ENCODE data around the gene LLGL2.
"Not testable (repeated sequence)": the region's sequence is repeated elsewhere in the genome, so short reads cannot be mapped to it uniquely, and the experiment has no call there.

LLGL2 gene

GRCh38 chr17:75516619-75517296 lies 8.7 kb upstream of the LLGL2 start:
- DNase-seq (ENCODE audit: low read depth) = no peak
- H3K4me3 ChIP-seq (ENCODE audit: low read depth, low read length) = peak overlapping the region; percentile 84

- H3K4me3 ChIP-seq (ENCODE audit: low read depth, low read length) = peak overlapping the region; percentile 84
- DNase-seq (ENCODE audit: low read depth) = no peak
Observed at GRCh38 chr17:75517297-75517865, 8.1 kb upstream of the LLGL2 start.

- no peak overlapping the region for H3K4me3 ChIP-seq (ENCODE audit: low read depth, low read length)
- no peak for DNase-seq (ENCODE audit: low read depth)
Observed at GRCh38 chr17:75518201-75518600, 7.3 kb upstream of the LLGL2 start.

GRCh38 chr17:75518983-75519537 lies 6.4 kb upstream of the LLGL2 start:
- no peak overlapping the region for H3K4me3 ChIP-seq (ENCODE audit: low read depth, low read length)
- DNase-seq (ENCODE audit: low read depth) = no peak

- not testable (repeated sequence) for H3K4me3 ChIP-seq (ENCODE audit: low read depth, low read length); DNase-seq (ENCODE audit: low read depth)
Observed at GRCh38 chr17:75520413-75520812, 5.1 kb upstream of the LLGL2 start.

GRCh38 chr17:75521290-75521689 lies 4.2 kb upstream of the LLGL2 start:
- no peak overlapping the region for H3K4me3 ChIP-seq (ENCODE audit: low read depth, low read length)
- no peak for DNase-seq (ENCODE audit: low read depth)

- no peak for DNase-seq (ENCODE audit: low read depth)
- H3K4me3 ChIP-seq (ENCODE audit: low read depth, low read length) = no peak overlapping the region
Observed at GRCh38 chr17:75521951-75522727, 3.4 kb upstream of the LLGL2 start.

- no peak for DNase-seq (ENCODE audit: low read depth)
- H3K4me3 ChIP-seq (ENCODE audit: low read depth, low read length) = no peak overlapping the region
Observed at GRCh38 chr17:75523647-75524046, 1.9 kb upstream of the LLGL2 start.

- H3K4me3 ChIP-seq (ENCODE audit: low read depth, low read length) = peak overlapping the region; percentile 49
- no peak for DNase-seq (ENCODE audit: low read depth)
Observed at GRCh38 chr17:75524269-75524969, 1.1 kb upstream of the LLGL2 start.

GRCh38 chr17:75525806-75526554 lies 483 bp downstream of the LLGL2 start:
- no peak for DNase-seq (ENCODE audit: low read depth)
- H3K4me3 ChIP-seq (ENCODE audit: low read depth, low read length) = peak overlapping the region; percentile 49

- DNase-seq (ENCODE audit: low read depth) = no peak
- H3K4me3 ChIP-seq (ENCODE audit: low read depth, low read length) = no peak overlapping the region
Observed at GRCh38 chr17:75526555-75527270, 1.2 kb downstream of the LLGL2 start.

- H3K4me3 ChIP-seq (ENCODE audit: low read depth, low read length) = no peak overlapping the region
Observed at GRCh38 chr17:75530837-75531720, 5.6 kb downstream of the LLGL2 start.

GRCh38 chr17:75531721-75532072 lies 6.2 kb downstream of the LLGL2 start:
- H3K4me3 ChIP-seq (ENCODE audit: low read depth, low read length) = no peak overlapping the region
- DNase-seq (ENCODE audit: low read depth) = no peak

More at GRCh38 chr17:75530837-75531720, 5.6 kb downstream of the LLGL2 start:
- DNase-seq (ENCODE audit: low read depth) = no peak

- no peak for DNase-seq (ENCODE audit: low read depth)
- no peak overlapping the region for H3K4me3 ChIP-seq (ENCODE audit: low read depth, low read length)
Observed at GRCh38 chr17:75535119-75535537, 9.6 kb downstream of the LLGL2 start.

GRCh38 chr17:75535871-75536270 lies 10.4 kb downstream of the LLGL2 start:
- H3K4me3 ChIP-seq (ENCODE audit: low read depth, low read length) = no peak overlapping the region
- DNase-seq (ENCODE audit: low read depth) = no peak

GRCh38 chr17:75536366-75536765 lies 10.9 kb downstream of the LLGL2 start:
- no peak overlapping the region for H3K4me3 ChIP-seq (ENCODE audit: low read depth, low read length)
- no peak for DNase-seq (ENCODE audit: low read depth)

GRCh38 chr17:75539967-75540729 lies 14.7 kb downstream of the LLGL2 start:
- DNase-seq (ENCODE audit: low read depth) = no peak
- H3K4me3 ChIP-seq (ENCODE audit: low read depth, low read length) = no peak overlapping the region

Data from skeletal muscle cell (primary cell).